Measurements from ENCODE around the gene RAPGEF2. TPM values are rescaled to one million over a fixed set of nuclear protein-coding genes. Genes with fewer than 3 reads are reported as not detected.

RAPGEF2 gene
- total and polyA plus RNA-seq, 2 of the 8 experiments (the other 6 are each of a cell fraction or from before 2014, with no cell fraction given): 24.4 to 48.6 TPM

GRCh38 chr4:159195361-159195769 lies 92.5 kb downstream of the RAPGEF2 start (continued):
- TF ChIP-seq PHF8 (conservative IDR thresholded peaks at IDR 0.05; ENCODE audit: low read depth, low read length) (no peak), CBX5 (IDR thresholded peaks at IDR 0.05; ENCODE audit: low read depth, low read length) (no peak), JUN (IDR thresholded peaks at IDR 0.05; ENCODE audit: low read depth, low read length) (no peak), POLR2AphosphoS5 (IDR thresholded peaks at IDR 0.05; ENCODE audit: low read depth, low read length) (no peak), CTBP2 (IDR thresholded peaks at IDR 0.05; ENCODE audit: borderline replicate concordance, insufficient read depth, insufficient read length, low read length) (no peak), CTCF (IDR thresholded peaks at IDR 0.05; ENCODE audit: control extremely low read depth in 1 of 3, insufficient read depth in 1 of 3, low read depth in 1 of 3, low read length in 3 of 3) (no peak)

All from H1 (cell line).